ENCODE measurements around the gene SNX19.

GRCh38 chr11:130873761-130874160 lies 42.5 kb downstream of the SNX19 start:
- TF ChIP-seq CTCF (IDR thresholded peaks at IDR 0.05) (no peak), POLR2A (IDR thresholded peaks at IDR 0.05) (no peak)

Data from adrenal gland (tissue), 5 donors.